ENCODE data around the gene C22orf23.

The C22orf23 gene

DNA sequence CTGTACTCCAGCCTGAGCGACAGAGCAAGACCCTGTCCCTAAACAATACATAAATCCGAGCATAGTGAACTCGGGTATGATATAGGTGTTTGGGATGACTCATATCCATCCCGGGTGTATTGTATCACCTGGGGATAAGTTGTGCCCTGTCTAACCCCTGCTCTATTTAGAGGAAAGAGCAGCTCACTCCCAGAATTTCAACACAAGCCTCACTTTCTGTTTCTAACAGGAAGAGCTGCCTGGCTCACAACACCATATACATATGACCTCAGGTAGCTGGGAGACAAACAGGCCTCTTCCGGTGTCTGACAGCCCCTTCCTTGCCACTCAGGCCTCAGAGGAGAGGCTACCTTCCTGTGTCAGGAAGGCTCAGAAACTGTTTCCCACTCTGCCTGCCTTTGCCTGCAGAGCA lies 57.2 kb downstream of the C22orf23 start:
- DNase-seq, result no peak

DNA sequence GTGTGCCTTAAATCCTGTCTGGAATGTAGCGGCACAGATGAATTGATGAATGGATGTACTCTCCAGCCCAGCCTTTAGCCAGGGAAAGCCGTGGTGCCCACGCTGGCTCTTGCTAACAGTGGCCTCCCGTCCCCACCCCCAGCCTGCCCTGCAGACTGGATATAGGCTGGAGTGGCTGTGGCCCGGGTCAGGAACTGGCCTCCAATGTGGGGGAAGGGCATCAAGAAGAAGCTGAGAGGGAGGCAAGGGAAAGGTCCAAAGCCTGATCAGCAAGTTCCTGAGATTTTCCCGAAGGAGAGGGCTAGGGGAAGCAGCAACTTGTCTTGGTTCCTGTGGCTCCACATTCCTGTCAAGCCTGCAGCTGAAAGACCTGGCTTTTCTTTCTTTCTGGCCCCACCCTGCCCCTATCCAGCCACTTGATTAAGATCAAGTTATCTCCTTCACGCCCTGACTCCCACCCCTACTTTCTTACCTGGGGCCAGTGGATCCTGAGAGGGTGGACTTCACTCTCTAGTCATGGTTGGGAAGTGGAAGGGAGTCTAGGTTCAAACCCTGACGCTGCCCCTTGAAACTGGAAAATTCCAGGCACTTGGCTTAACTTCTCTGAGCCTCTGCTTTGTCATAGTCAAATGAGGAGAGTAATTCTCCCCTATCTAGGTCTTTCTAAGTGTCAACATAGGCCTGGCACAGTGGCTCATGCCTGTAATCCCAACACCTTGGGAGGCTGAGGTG lies 58.3 kb downstream of the C22orf23 start:
- DNase-seq, result no peak

DNA sequence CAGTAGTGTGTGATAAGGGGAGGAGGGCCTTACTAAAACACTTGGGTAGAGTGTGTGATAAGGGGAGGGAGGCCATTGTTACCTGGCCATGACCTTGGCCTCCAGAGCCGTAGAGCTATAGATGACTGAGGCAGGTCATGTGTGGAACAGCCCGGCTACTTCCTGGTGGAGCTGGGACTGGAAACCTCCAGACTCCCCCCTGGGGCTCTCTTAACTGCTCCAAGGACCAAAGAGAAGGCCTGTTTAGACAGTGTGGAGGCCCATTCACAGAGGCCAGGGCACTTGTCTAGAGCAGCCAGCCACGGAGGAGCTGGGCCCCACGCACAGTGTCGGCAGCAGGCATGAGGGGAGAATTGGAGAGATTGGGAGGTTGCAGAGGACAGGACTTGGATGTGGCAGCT lies 59.8 kb downstream of the C22orf23 start:
- DNase-seq, result no peak
